ENCODE results near the gene CDK6.

- TF ChIP-seq CEBPB (IDR thresholded peaks at IDR 0.05; ENCODE audit: low read depth, low read length) (no peak), TAF1 (IDR thresholded peaks at IDR 0.05; ENCODE audit: low read depth, low read length) (peak; percentile 22), CTCF (IDR thresholded peaks at IDR 0.05; ENCODE audit: control extremely low read depth in 1 of 3, insufficient read depth in 1 of 3, low read depth in 1 of 3, low read length in 3 of 3) (no peak), MAFK (IDR thresholded peaks at IDR 0.05; ENCODE audit: low read depth, low read length) (no peak), PHF8 (conservative IDR thresholded peaks at IDR 0.05; ENCODE audit: low read depth, low read length) (no peak)
Observed at GRCh38 chr7:92831716-92832533, 4.4 kb downstream of the CDK6 start.

Measured in H1 (cell line).